ENCODE results near the gene CIAO2B.

Gene CIAO2B

GRCh38 chr16:66885491-66885890, 48.7 kb downstream of the CIAO2B start:
- no peak for DNase-seq (ENCODE audit: low spot score)

- no peak for DNase-seq (ENCODE audit: low spot score)
These were observed 51.5 kb downstream of the CIAO2B start for GRCh38 chr16:66882702-66883101.
